22Rv1 (cell line): Measurements from ENCODE around the gene MYO19.

Source experiments
- H3K27ac ChIP-seq: fragments of 450-650 bp; 2 replicates; pipeline ENCODE4 v1.5.1; 2017
- CTCF ChIP-seq: fragments of 450-650 bp; IDR thresholded peaks from 2 replicates; pipeline ENCODE4 v1.5.1; 2017; ENCODE audit warnings: mild to moderate bottlenecking
- ZFX ChIP-seq: fragments of 450-650 bp; IDR thresholded peaks from 2 replicates; pipeline ENCODE4 v1.6.1; 2017; ENCODE audit warnings: antibody characterized with exemption, borderline replicate concordance

The MYO19 gene

DNA sequence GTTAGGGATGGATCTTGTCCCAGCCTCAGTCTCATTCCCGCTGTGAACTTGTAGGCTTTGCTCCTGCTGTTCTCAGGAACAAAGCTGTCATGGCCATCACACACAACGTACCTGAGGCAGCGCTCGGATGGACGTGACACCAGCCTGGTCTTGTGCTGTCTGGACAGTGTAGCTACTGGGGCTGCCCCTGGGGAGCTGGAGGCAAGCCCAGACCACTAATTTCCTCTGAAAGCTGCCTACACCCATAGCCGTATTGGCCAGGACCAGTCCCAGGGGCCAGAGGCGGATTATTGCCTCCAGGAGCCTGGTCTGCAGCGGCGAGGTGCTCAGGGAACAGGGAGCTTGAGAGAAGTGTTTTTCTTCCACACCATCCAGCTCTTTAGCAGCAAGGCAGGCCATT lies 36.5 kb downstream of the MYO19 start:
- H3K27ac ChIP-seq = no peak overlapping the region
- TF ChIP-seq ZFX = no peak
- TF ChIP-seq CTCF = no peak

- no peak for TF ChIP-seq ZFX
- no peak for TF ChIP-seq CTCF
- H3K27ac ChIP-seq = no peak overlapping the region; the same call in 1 of the 2 replicates
Observed at GRCh38 chr17:36496018-36496789, 38.5 kb downstream of the MYO19 start.

GRCh38 chr17:36495076-36495578 lies 39.5 kb downstream of the MYO19 start:
- TF ChIP-seq CTCF (no peak), ZFX (no peak)
- H3K27ac ChIP-seq = peak overlapping the region; percentile 42

GRCh38 chr17:36494674-36495073 lies 40.0 kb downstream of the MYO19 start:
- TF ChIP-seq ZFX (no peak), CTCF (no peak)
- peak overlapping the region; percentile 42 for H3K27ac ChIP-seq

DNA sequence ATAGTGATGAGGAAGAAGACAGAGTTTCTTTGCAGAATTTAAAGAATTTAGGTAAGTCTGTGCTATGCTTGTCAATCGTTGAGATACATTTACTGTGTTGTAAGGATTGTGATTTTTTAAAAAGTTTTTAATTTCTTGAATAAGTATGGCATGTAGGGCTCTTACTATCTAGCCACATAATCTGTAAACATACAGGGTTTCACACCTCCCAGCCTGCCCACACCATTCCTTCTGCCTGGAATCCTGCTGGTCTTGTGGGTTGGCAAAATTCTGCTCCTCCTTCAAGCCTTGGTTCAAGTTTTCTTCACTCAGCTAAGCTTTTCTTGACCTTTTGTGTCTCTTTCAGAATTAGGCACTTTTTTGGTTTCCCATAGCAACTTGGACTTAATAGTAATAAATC lies 40.7 kb downstream of the MYO19 start:
- H3K27ac ChIP-seq = peak overlapping the region; percentile 42
- no peak for TF ChIP-seq ZFX
- no peak for TF ChIP-seq CTCF

- H3K27ac ChIP-seq = peak within 1 kb of the TSS; percentile 72
- no peak for TF ChIP-seq ZFX
- no peak for TF ChIP-seq CTCF
Observed at GRCh38 chr17:36486204-36487194, 48.2 kb downstream of the MYO19 start, which contains the start of gene ZNHIT3. ZNHIT3 (plus strand) TSS chr17:36486681; CDS start chr17:36486700, 19 bp downstream.
